GM19397 (cell line): ENCODE data around the gene ZNF362.
"Not testable (repeated sequence)": the region's sequence is repeated elsewhere in the genome, so short reads cannot be mapped to it uniquely, and the experiment has no call there.

ENCODE experiments used
- ATAC-seq: cut with Tn5 transposase; IDR thresholded peaks from one replicate; pipeline ENCODE4 v1.9.1; 2021; ENCODE audit warnings: mild to moderate bottlenecking, moderate library complexity; ENCODE audit not compliant: unreplicated experiment

The ZNF362 gene

GRCh38 chr1:33256471-33257206 is at the start of gene ZNF362:
ZNF362 (plus strand) TSS chr1:33256492; CDS start chr1:33270575, 14,083 bp downstream.
- peak; percentile 63 for ATAC-seq

- no peak for ATAC-seq
Measured at GRCh38 chr1:33211972-33212371, 44.3 kb upstream of the ZNF362 start.

GRCh38 chr1:33219886-33220661 is 36.2 kb upstream of the ZNF362 start:
- ATAC-seq: no peak

- no peak for ATAC-seq
Measured at GRCh38 chr1:33220676-33221384, 35.5 kb upstream of the ZNF362 start.

GRCh38 chr1:33221385-33221758 is 34.9 kb upstream of the ZNF362 start:
- no peak for ATAC-seq

- ATAC-seq: no peak
Measured at GRCh38 chr1:33222381-33222780, 33.9 kb upstream of the ZNF362 start.

- ATAC-seq: no peak
Measured at GRCh38 chr1:33224166-33224707, 32.1 kb upstream of the ZNF362 start.

- no peak for ATAC-seq
Measured at GRCh38 chr1:33225586-33225985, 30.7 kb upstream of the ZNF362 start.

- no peak for ATAC-seq
Measured at GRCh38 chr1:33228935-33229487, 27.3 kb upstream of the ZNF362 start.

- ATAC-seq: no peak
Measured at GRCh38 chr1:33231166-33231565, 25.1 kb upstream of the ZNF362 start.

GRCh38 chr1:33232716-33233115 is 23.6 kb upstream of the ZNF362 start:
- no peak for ATAC-seq

- no peak for ATAC-seq
Measured at GRCh38 chr1:33234131-33234530, 22.2 kb upstream of the ZNF362 start.

- no peak for ATAC-seq
Measured at GRCh38 chr1:33234588-33234990, 21.7 kb upstream of the ZNF362 start.

- no peak for ATAC-seq
Measured at GRCh38 chr1:33235521-33235920, 20.8 kb upstream of the ZNF362 start.

GRCh38 chr1:33236498-33236897 is 19.8 kb upstream of the ZNF362 start:
- ATAC-seq: no peak

GRCh38 chr1:33237579-33237978 is 18.7 kb upstream of the ZNF362 start:
- no peak for ATAC-seq

- not testable (repeated sequence) for ATAC-seq
Measured at GRCh38 chr1:33238194-33238724, 18.0 kb upstream of the ZNF362 start.

GRCh38 chr1:33239410-33239809 is 16.9 kb upstream of the ZNF362 start:
- ATAC-seq: not testable (repeated sequence)

- ATAC-seq: no peak
Measured at GRCh38 chr1:33241866-33242265, 14.4 kb upstream of the ZNF362 start.

GRCh38 chr1:33242652-33243051 is 13.6 kb upstream of the ZNF362 start:
- no peak for ATAC-seq
